ENCODE data around the gene IL12RB1. TPM values are rescaled to one million over a fixed set of nuclear protein-coding genes. Genes with fewer than 3 reads are reported as not detected.

The IL12RB1 gene
- total RNA-seq, 1 donor from 2014 or later, result not detected

DNA sequence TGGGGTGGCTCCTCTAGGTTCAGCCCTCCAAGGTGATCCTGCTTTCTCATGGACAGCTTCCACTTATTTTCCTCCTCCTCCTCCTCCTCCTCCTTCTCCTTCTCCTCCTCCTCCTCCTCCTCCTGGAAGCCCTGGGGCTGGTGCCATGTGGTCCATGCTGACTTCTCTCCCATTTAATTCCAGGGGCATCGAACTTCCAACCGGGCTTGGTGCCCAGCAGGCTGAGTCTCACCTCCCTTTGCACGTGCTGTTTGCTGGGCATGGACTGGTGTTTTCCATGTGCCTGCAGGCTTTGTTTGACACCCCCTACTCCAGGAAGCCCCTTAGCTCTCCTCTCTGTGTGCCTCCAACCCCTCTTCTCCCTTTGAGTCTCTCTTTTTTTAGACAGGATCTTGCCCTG lies 14.5 kb upstream of the IL12RB1 start:
- peaks cover 13% of the 10 kb centered on the region for H3K4me1 ChIP-seq
- peak overlapping the region; percentile 58 for H3K4me2 ChIP-seq
- no peak for DNase-seq (ENCODE audit: low spot score)
- H3K79me2 ChIP-seq (ENCODE audit: low read depth), result no peaks in the 10 kb centered on the region
- H2AFZ ChIP-seq (replicated peaks), result peak overlapping the region; percentile 58
- H3K9ac ChIP-seq, result no peak overlapping the region
- H3K9me3 ChIP-seq (ENCODE audit: low read depth), result no peaks in the 10 kb centered on the region
- Mint-ChIP-seq H3K4me1 (peaks cover 36% of the 10 kb centered on the region), H3K27me3 (ENCODE audit: insufficient read depth, low read depth) (peaks cover 28% of the 10 kb centered on the region), H3K9me3 (no peaks in the 10 kb centered on the region), H3K4me3 (peak overlapping the region; percentile 75), H3K36me3 (no peaks in the 10 kb centered on the region), H3K27ac (no peak overlapping the region)
- H3K27ac ChIP-seq, result no peak overlapping the region
- no peaks in the 10 kb centered on the region for H4K20me1 ChIP-seq (ENCODE audit: low read depth)
- H3K36me3 ChIP-seq, result no peaks in the 10 kb centered on the region
- H3K4me3 ChIP-seq, result peak overlapping the region; percentile 14
- peaks cover 30% of the 10 kb centered on the region for H3K27me3 ChIP-seq
- H3F3A ChIP-seq (ENCODE audit: low read depth), result peaks cover 37% of the 10 kb centered on the region
- TF ChIP-seq EZH2 (IDR thresholded peaks at IDR 0.05), result no peak
- TF ChIP-seq, protein P1, sequence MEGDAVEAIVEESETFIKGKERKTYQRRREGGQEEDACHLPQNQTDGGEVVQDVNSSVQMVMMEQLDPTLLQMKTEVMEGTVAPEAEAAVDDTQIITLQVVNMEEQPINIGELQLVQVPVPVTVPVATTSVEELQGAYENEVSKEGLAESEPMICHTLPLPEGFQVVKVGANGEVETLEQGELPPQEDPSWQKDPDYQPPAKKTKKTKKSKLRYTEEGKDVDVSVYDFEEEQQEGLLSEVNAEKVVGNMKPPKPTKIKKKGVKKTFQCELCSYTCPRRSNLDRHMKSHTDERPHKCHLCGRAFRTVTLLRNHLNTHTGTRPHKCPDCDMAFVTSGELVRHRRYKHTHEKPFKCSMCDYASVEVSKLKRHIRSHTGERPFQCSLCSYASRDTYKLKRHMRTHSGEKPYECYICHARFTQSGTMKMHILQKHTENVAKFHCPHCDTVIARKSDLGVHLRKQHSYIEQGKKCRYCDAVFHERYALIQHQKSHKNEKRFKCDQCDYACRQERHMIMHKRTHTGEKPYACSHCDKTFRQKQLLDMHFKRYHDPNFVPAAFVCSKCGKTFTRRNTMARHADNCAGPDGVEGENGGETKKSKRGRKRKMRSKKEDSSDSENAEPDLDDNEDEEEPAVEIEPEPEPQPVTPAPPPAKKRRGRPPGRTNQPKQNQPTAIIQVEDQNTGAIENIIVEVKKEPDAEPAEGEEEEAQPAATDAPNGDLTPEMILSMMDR (IDR thresholded peaks at IDR 0.05), result no peak
- TF ChIP-seq EZH2phosphoT487 (IDR thresholded peaks at IDR 0.05), result no peak

DNA sequence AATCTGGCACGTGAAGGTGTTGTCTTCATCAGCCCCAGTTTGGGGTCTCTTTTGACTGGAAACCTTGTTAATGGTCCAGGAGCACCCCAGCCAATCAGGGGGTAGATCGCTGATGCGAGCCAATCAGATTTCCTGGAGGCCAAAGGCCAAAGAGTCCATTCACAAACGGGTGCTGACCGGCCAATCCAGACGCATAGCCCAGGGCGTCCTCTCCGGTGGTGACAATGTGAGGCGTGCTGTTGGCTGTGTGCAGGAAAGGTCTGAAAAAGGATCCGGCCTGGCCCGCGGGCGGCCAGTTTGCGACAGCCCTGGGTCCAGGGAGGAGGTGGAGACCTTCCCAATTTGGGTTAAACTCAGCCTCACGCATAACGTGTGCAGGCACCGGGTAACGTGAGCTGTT lies 14.0 kb upstream of the IL12RB1 start:
- H3K9me3 ChIP-seq (ENCODE audit: low read depth), result no peaks in the 10 kb centered on the region
- peak overlapping the region; percentile 14 for H3K4me3 ChIP-seq
- no peaks in the 10 kb centered on the region for H3K36me3 Mint-ChIP-seq
- H3K4me1 ChIP-seq, result peaks cover 13% of the 10 kb centered on the region
- H3K9me3 Mint-ChIP-seq, result no peaks in the 10 kb centered on the region
- no peaks in the 10 kb centered on the region for H3K79me2 ChIP-seq (ENCODE audit: low read depth)
- peak overlapping the region; percentile 58 for H2AFZ ChIP-seq (replicated peaks)
- peak; percentile 91 for DNase-seq (ENCODE audit: low spot score)
- H3K4me2 ChIP-seq, result peak overlapping the region; percentile 58
- H3K27me3 Mint-ChIP-seq (ENCODE audit: insufficient read depth, low read depth), result peaks cover 29% of the 10 kb centered on the region
- H3K4me3 Mint-ChIP-seq, result peak overlapping the region; percentile 75
- H3K27me3 ChIP-seq, result peaks cover 30% of the 10 kb centered on the region
- no peak overlapping the region for H3K9ac ChIP-seq
- H3K27ac ChIP-seq, result no peak overlapping the region
- no peaks in the 10 kb centered on the region for H4K20me1 ChIP-seq (ENCODE audit: low read depth)
- no peak overlapping the region for H3K27ac Mint-ChIP-seq
- peaks cover 36% of the 10 kb centered on the region for H3K4me1 Mint-ChIP-seq
- TF ChIP-seq EZH2 (IDR thresholded peaks at IDR 0.05), result no peak
- no peak for TF ChIP-seq EZH2phosphoT487 (IDR thresholded peaks at IDR 0.05)
- H3F3A ChIP-seq (ENCODE audit: low read depth), result peaks cover 36% of the 10 kb centered on the region
- H3K36me3 ChIP-seq, result no peaks in the 10 kb centered on the region

GRCh38 chr19:18099623-18099995 lies 12.9 kb upstream of the IL12RB1 start:
- Mint-ChIP-seq H3K27me3 (ENCODE audit: insufficient read depth, low read depth) (peaks cover 27% of the 10 kb centered on the region), H3K36me3 (no peaks in the 10 kb centered on the region), H3K9me3 (no peaks in the 10 kb centered on the region), H3K27ac (no peak overlapping the region), H3K4me3 (no peak overlapping the region), H3K4me1 (peaks cover 33% of the 10 kb centered on the region)
- TF ChIP-seq, protein P1 (IDR thresholded peaks at IDR 0.05), result no peak
- no peak for TF ChIP-seq EZH2phosphoT487 (IDR thresholded peaks at IDR 0.05)
- no peak for TF ChIP-seq EZH2 (IDR thresholded peaks at IDR 0.05)
- no peaks in the 10 kb centered on the region for H3K36me3 ChIP-seq
- no peak overlapping the region for H3K27ac ChIP-seq
- H3K4me1 ChIP-seq, result peaks cover 13% of the 10 kb centered on the region
- no peaks in the 10 kb centered on the region for H4K20me1 ChIP-seq (ENCODE audit: low read depth)
- H3K79me2 ChIP-seq (ENCODE audit: low read depth), result no peaks in the 10 kb centered on the region
- peaks cover 33% of the 10 kb centered on the region for H3F3A ChIP-seq (ENCODE audit: low read depth)
- no peak overlapping the region for H3K4me3 ChIP-seq
- no peak overlapping the region for H3K4me2 ChIP-seq
- no peak for DNase-seq (ENCODE audit: low spot score)
- H3K9me3 ChIP-seq (ENCODE audit: low read depth), result no peaks in the 10 kb centered on the region
- peaks cover 30% of the 10 kb centered on the region for H3K27me3 ChIP-seq
- no peak overlapping the region for H2AFZ ChIP-seq (replicated peaks)
- no peak overlapping the region for H3K9ac ChIP-seq

DNA sequence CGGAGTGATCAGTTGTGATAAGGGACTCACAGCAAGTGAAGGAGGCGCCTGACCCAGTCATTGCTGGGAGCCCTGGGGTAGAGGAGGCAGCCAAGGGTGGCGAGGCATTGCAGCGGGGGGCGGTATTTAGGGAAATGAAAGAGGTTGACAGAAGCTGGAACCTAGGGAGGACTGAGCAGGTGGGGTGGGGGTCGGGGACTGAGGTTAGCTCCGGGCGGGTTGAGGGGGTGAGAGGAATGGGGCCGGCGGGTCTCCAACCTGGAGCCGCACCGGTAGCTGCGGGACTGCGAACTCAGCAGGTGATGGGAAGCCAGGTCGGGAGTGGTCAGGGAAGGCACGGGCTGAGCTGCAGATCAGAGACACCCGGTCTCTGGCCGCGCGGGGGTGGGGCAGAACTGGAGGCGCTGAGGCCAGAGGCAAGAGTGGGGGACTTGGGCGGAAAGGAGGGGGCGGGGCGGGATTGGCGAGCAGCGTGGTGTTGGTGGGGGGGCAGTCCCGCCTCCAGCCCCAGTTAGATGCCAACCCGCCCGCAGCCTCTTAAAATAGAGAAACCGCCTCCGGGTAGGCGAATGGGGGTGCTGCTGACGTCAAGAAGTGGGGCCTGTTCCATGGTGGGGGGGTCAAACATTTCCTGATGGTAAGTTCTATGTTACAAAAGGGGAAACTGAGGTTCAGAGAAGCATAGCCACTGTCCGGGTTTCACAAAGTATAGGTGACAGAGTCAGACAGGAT lies 12.3 kb upstream of the IL12RB1 start:
- peak; percentile 50 for DNase-seq (ENCODE audit: low spot score)
- Histone ChIP-seq H3K9ac (no peak overlapping the region), H3K9me3 (ENCODE audit: low read depth) (no peaks in the 10 kb centered on the region), H2AFZ (replicated peaks) (no peak overlapping the region), H3K79me2 (ENCODE audit: low read depth) (no peaks in the 10 kb centered on the region), H3K27me3 (peaks cover 30% of the 10 kb centered on the region), H3K36me3 (no peaks in the 10 kb centered on the region), H3K4me2 (peak overlapping the region; percentile 64), H3K27ac (no peak overlapping the region), H4K20me1 (ENCODE audit: low read depth) (no peaks in the 10 kb centered on the region), H3F3A (ENCODE audit: low read depth) (peaks cover 38% of the 10 kb centered on the region), H3K4me3 (peak overlapping the region; percentile 25), H3K4me1 (peaks cover 13% of the 10 kb centered on the region)
- H3K36me3 Mint-ChIP-seq, result no peaks in the 10 kb centered on the region
- H3K4me3 Mint-ChIP-seq, result peak overlapping the region; percentile 21
- no peaks in the 10 kb centered on the region for H3K9me3 Mint-ChIP-seq
- H3K4me1 Mint-ChIP-seq, result peaks cover 28% of the 10 kb centered on the region
- TF ChIP-seq EZH2phosphoT487 (IDR thresholded peaks at IDR 0.05) (peak; percentile 25), EZH2 (IDR thresholded peaks at IDR 0.05) (peak; percentile 52)
- TF ChIP-seq, protein P1 (IDR thresholded peaks at IDR 0.05), result no peak
- no peak overlapping the region for H3K27ac Mint-ChIP-seq
- peaks cover 27% of the 10 kb centered on the region for H3K27me3 Mint-ChIP-seq (ENCODE audit: insufficient read depth, low read depth)
